Liver (tissue), 9 donors: ENCODE data around the gene IFNA16. TPM values are rescaled to one million over a fixed set of nuclear protein-coding genes. Genes with fewer than 3 reads are reported as not detected.
"Not testable (repeated sequence)": the region's sequence is repeated elsewhere in the genome, so short reads cannot be mapped to it uniquely, and the experiment has no call there.

Source experiments
- DNase-seq: peaks from one replicate; pipeline ENCODE4 v3.0.0-alpha.2; 2017; ENCODE audit warnings: low spot score
- H3K27ac ChIP-seq, 2 donors: one replicate each; pipeline ENCODE4 v1.7.0; 2013; ENCODE audit warnings: inconsistent platforms in 2 of 2, low read length in 2 of 2, control low read depth in 1 of 2, low read depth in 1 of 2, mild to moderate bottlenecking in 1 of 2
- H3K27me3 ChIP-seq, 4 donors: one replicate each; pipeline versions ENCODE4 v1.6.1 to v1.7.0; 2013; ENCODE audit warnings: low read length in 3 of 4, inconsistent platforms in 1 of 4, mild to moderate bottlenecking in 1 of 4, moderate library complexity in 1 of 4; ENCODE audit not compliant: control insufficient read depth in 4 of 4, insufficient read depth in 4 of 4
- H3K36me3 ChIP-seq, 4 donors: one replicate each; pipeline versions ENCODE4 v1.6.1 to v1.7.0; 2013; ENCODE audit warnings: low read length in 3 of 4, mild to moderate bottlenecking in 3 of 4, low read depth in 1 of 4, moderate library complexity in 1 of 4; ENCODE audit not compliant: control insufficient read depth in 4 of 4, insufficient read depth in 3 of 4
- H3K4me1 ChIP-seq, 4 donors: one replicate each; pipeline versions ENCODE4 v1.6.1 to v1.7.0; 2013; ENCODE audit warnings: low read length in 3 of 4, mild to moderate bottlenecking in 3 of 4, moderate library complexity in 1 of 4; ENCODE audit not compliant: control insufficient read depth in 4 of 4, insufficient read depth in 4 of 4
- H3K4me3 ChIP-seq, 3 donors: one replicate each; pipeline versions ENCODE4 v1.6.1 to v1.7.0; 2013; ENCODE audit warnings: low read length in 3 of 3, control low read depth in 1 of 3, low read depth in 1 of 3, mild to moderate bottlenecking in 1 of 3
- H3K9ac ChIP-seq, 2 donors: one replicate each; pipeline ENCODE4 v1.7.0; 2013; ENCODE audit warnings: low read length in 2 of 2, mild to moderate bottlenecking in 2 of 2, moderate library complexity in 2 of 2, control low read depth in 1 of 2, low read depth in 1 of 2
- H3K9me3 ChIP-seq, 4 donors: one replicate each; pipeline versions ENCODE4 v1.6.1 to v1.7.0; 2013; ENCODE audit warnings: low read length in 3 of 4; ENCODE audit not compliant: control insufficient read depth in 4 of 4
- EGR1 ChIP-seq, 2 donors: IDR thresholded peaks; 2 replicates each; pipeline ENCODE4 v1.6.1; 2016 to 2018; ENCODE audit warnings: antibody characterized with exemption in 2 of 2, low read depth in 2 of 2
- FOXA1 ChIP-seq: IDR thresholded peaks from 2 replicates; pipeline ENCODE4 v1.6.1; 2016; ENCODE audit warnings: antibody characterized with exemption
- FOXA2 ChIP-seq: IDR thresholded peaks from 2 replicates; pipeline ENCODE4 v1.6.1; 2016; ENCODE audit warnings: antibody characterized with exemption
- HNF4A ChIP-seq, 2 donors: conservative IDR thresholded peaks; 2 replicates each; pipeline ENCODE4 v1.6.1; 2016; ENCODE audit warnings: antibody characterized with exemption in 2 of 2, mild to moderate bottlenecking in 2 of 2
- NR2F2 ChIP-seq: IDR thresholded peaks from 2 replicates; pipeline ENCODE4 v1.6.1; 2016; ENCODE audit warnings: antibody characterized with exemption
- RAD21 ChIP-seq, 2 donors: IDR thresholded peaks; 2 replicates each; pipeline ENCODE4 v1.6.1; 2016; ENCODE audit warnings: antibody characterized with exemption in 2 of 2, mild to moderate bottlenecking in 2 of 2
- RXRA ChIP-seq, 2 donors: IDR thresholded peaks; 2 replicates each; pipeline ENCODE4 v1.6.1; 2017 to 2018; ENCODE audit warnings: antibody characterized with exemption in 2 of 2, mild to moderate bottlenecking in 1 of 2
- SP1 ChIP-seq: IDR thresholded peaks from 2 replicates; pipeline ENCODE4 v1.6.1; 2018; ENCODE audit warnings: antibody characterized with exemption, mild to moderate bottlenecking
- TAF1 ChIP-seq: conservative IDR thresholded peaks from 2 replicates; pipeline ENCODE4 v1.6.1; 2016; ENCODE audit warnings: antibody characterized with exemption, mild to moderate bottlenecking
- YY1 ChIP-seq: IDR thresholded peaks from 2 replicates; pipeline ENCODE4 v1.6.1; 2016; ENCODE audit warnings: antibody characterized with exemption, mild to moderate bottlenecking
- ZBTB33 ChIP-seq: IDR thresholded peaks from 2 replicates; pipeline ENCODE4 v1.6.1; 2016; ENCODE audit warnings: antibody characterized with exemption
- WGBS: extraction: QIAGEN DNeasy Blood & Tissue Kit; methylation state at CpG from one replicate; pipeline ENCODE4 v1.1.7; 2013; 5-methylcytosine and 5-hydroxymethylcytosine counted together
- polyA plus RNA-seq, 2 donors: library from polyadenylated mRNA; stranded (reverse) in 1 of 2; unstranded in 1 of 2; fragments of 200-250 nt in 1 of 2; fragments of >200 nt in 1 of 2; fragmentation: Nextera tagmentation in 1 of 2; extraction: Ambion mirVana in 1 of 2; gene quantifications; one replicate each; pipeline versions ENCODE4 v1.2.1 to v1.2.3, GENCODE V29; 2013 to 2015
- total RNA-seq, 2 donors: library from RNA; depleted of rRNA; stranded (reverse); fragments of >200 nt; gene quantifications; one replicate each; pipeline ENCODE4 v1.2.3, GENCODE V29; 2014
- TF ChIP-seq, protein P1 (sequence below): IDR thresholded peaks from 2 replicates; pipeline ENCODE4 v1.6.1; 2016; ENCODE audit warnings: antibody characterized with exemption
- TF ChIP-seq, protein P2 (sequence below): IDR thresholded peaks from 2 replicates; pipeline ENCODE4 v1.6.1; 2016; ENCODE audit warnings: antibody characterized with exemption
- TF ChIP-seq, protein P3 (sequence below): fragments of 150-350 bp; IDR thresholded peaks from 2 replicates; pipeline ENCODE4 v1.5.1; 2017; ENCODE audit warnings: improper control_type of control experiment, low read depth, low read length; ENCODE audit not compliant: missing input control
- donor health status: healthy.
- donor health status: healthy.
- donor health status: healthy.
- donor health status: healthy.
- donor health status: healthy.

IFNA16 gene
- total RNA-seq, result not detected
- not detected for polyA plus RNA-seq

DNA sequence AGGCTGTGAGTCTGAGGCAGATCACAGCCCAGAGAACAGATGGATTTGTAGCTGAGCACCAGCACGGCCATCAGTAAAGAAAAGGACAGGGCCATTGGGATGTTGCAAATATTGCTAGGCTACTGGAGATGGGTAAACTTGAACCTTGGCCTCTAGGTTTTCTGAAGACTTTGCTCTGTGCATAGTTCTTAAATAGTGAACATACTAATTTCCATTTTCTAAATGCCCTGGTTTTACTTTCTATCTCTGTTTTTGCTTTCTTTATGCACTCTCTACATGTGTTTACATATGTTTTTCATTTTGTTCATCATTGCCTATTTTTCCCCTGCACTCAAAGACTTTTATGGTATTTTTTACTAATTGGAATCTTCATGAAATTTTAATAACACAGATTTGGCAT is at the start of gene IFNA16:
TSS of gene IFNA16 (minus strand) at position 101 of the 400 bp plus-strand sequence. CDS start at position 95, 6 bp downstream.
- H3K4me1 ChIP-seq, H3K9me3 ChIP-seq, DNase-seq, H3K4me3 ChIP-seq, H3K27me3 ChIP-seq, H3K36me3 ChIP-seq, H3K27ac ChIP-seq, H3K9ac ChIP-seq: not testable (repeated sequence)
- 72% methylated on average over 1 of the region's 1 CpG for WGBS

- Histone ChIP-seq H3K4me1 (no peaks in the 10 kb centered on the region), H3K27ac (no peak overlapping the region), H3K9me3 (no peaks in the 10 kb centered on the region), H3K9ac (no peak overlapping the region), H3K36me3 (no peaks in the 10 kb centered on the region), H3K4me3 (no peak overlapping the region), H3K27me3 (peaks cover 0 to 7% (median 0%) of the 10 kb centered on the region in 4 donors)
- TF ChIP-seq TAF1 (no peak), FOXA1 (no peak), EGR1 (IDR thresholded peaks at IDR 0.05; ENCODE audit: low read depth in 2 of 2) (no peak), HNF4A (conservative IDR thresholded peaks at IDR 0.05) (no peak), RAD21 (IDR thresholded peaks at IDR 0.05) (no peak)
- TF ChIP-seq, protein P1, sequence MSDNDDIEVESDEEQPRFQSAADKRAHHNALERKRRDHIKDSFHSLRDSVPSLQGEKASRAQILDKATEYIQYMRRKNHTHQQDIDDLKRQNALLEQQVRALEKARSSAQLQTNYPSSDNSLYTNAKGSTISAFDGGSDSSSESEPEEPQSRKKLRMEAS, result no peak
- no peak for DNase-seq
- WGBS, result 26% methylated on average over 1 of the region's 1 CpG
These were observed 48.5 kb upstream of the IFNA16 start for GRCh38 chr9:21265421-21266189.

GRCh38 chr9:21255538-21256212 is 38.6 kb upstream of the IFNA16 start:
- no peaks in the 10 kb centered on the region for H3K4me1 ChIP-seq
- WGBS, result 74% methylated on average over 5 of the region's 5 CpGs
- H3K9me3 ChIP-seq, result no peaks in the 10 kb centered on the region
- H3K27ac ChIP-seq, result no peak overlapping the region
- peaks cover 0 to 22% (median 0%) of the 10 kb centered on the region in 4 donors for H3K27me3 ChIP-seq
- DNase-seq, result no peak
- no peak overlapping the region for H3K4me3 ChIP-seq
- no peak overlapping the region for H3K9ac ChIP-seq
- no peaks in the 10 kb centered on the region for H3K36me3 ChIP-seq
- TF ChIP-seq, protein P2, sequence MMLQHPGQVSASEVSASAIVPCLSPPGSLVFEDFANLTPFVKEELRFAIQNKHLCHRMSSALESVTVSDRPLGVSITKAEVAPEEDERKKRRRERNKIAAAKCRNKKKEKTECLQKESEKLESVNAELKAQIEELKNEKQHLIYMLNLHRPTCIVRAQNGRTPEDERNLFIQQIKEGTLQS, result no peak
- TF ChIP-seq RAD21 (IDR thresholded peaks at IDR 0.05), result no peak
- no peak for TF ChIP-seq SP1
- TF ChIP-seq FOXA1, result no peak

GRCh38 chr9:21252721-21253547 is 35.8 kb upstream of the IFNA16 start:
- no peak overlapping the region for H3K4me3 ChIP-seq
- no peaks in the 10 kb centered on the region for H3K9me3 ChIP-seq
- H3K9ac ChIP-seq, result no peak overlapping the region
- no peak for DNase-seq
- H3K27ac ChIP-seq, result no peak overlapping the region
- H3K4me1 ChIP-seq, result no peaks in the 10 kb centered on the region
- WGBS, result under 1% methylated on average over 3 of the region's 3 CpGs
- TF ChIP-seq, protein P1, result no peak
- no peak for TF ChIP-seq RXRA (IDR thresholded peaks at IDR 0.05)
- TF ChIP-seq, protein P3, sequence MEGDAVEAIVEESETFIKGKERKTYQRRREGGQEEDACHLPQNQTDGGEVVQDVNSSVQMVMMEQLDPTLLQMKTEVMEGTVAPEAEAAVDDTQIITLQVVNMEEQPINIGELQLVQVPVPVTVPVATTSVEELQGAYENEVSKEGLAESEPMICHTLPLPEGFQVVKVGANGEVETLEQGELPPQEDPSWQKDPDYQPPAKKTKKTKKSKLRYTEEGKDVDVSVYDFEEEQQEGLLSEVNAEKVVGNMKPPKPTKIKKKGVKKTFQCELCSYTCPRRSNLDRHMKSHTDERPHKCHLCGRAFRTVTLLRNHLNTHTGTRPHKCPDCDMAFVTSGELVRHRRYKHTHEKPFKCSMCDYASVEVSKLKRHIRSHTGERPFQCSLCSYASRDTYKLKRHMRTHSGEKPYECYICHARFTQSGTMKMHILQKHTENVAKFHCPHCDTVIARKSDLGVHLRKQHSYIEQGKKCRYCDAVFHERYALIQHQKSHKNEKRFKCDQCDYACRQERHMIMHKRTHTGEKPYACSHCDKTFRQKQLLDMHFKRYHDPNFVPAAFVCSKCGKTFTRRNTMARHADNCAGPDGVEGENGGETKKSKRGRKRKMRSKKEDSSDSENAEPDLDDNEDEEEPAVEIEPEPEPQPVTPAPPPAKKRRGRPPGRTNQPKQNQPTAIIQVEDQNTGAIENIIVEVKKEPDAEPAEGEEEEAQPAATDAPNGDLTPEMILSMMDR, result peak; percentile 57
- TF ChIP-seq ZBTB33, result no peak
- no peak for TF ChIP-seq NR2F2
- no peak for TF ChIP-seq YY1
- TF ChIP-seq RAD21 (IDR thresholded peaks at IDR 0.05), result peak; percentile 65 to 68
- no peak for TF ChIP-seq TAF1
- TF ChIP-seq, protein P2, result no peak
- TF ChIP-seq FOXA2, result no peak
- TF ChIP-seq EGR1 (IDR thresholded peaks at IDR 0.05; ENCODE audit: low read depth in 2 of 2), result no peak
- H3K36me3 ChIP-seq, result no peaks in the 10 kb centered on the region
- peaks cover 0 to 24% (median 0%) of the 10 kb centered on the region in 4 donors for H3K27me3 ChIP-seq
